ENCODE measurements around the gene AR.
A peak's percentile ranks its signal among the peaks of the same experiment; 100 is the strongest.

Gene AR

GRCh38 chrX:67545893-67546495 is 2.2 kb downstream of the AR start:
- no peak for DNase-seq (ENCODE audit: low read depth)
- peak overlapping the region; percentile 82 for H3K4me3 ChIP-seq (ENCODE audit: low read depth, low read length)
- TF ChIP-seq, protein P1, sequence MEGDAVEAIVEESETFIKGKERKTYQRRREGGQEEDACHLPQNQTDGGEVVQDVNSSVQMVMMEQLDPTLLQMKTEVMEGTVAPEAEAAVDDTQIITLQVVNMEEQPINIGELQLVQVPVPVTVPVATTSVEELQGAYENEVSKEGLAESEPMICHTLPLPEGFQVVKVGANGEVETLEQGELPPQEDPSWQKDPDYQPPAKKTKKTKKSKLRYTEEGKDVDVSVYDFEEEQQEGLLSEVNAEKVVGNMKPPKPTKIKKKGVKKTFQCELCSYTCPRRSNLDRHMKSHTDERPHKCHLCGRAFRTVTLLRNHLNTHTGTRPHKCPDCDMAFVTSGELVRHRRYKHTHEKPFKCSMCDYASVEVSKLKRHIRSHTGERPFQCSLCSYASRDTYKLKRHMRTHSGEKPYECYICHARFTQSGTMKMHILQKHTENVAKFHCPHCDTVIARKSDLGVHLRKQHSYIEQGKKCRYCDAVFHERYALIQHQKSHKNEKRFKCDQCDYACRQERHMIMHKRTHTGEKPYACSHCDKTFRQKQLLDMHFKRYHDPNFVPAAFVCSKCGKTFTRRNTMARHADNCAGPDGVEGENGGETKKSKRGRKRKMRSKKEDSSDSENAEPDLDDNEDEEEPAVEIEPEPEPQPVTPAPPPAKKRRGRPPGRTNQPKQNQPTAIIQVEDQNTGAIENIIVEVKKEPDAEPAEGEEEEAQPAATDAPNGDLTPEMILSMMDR (IDR thresholded peaks at IDR 0.05; ENCODE audit: control insufficient read depth, extremely low read depth, insufficient read depth): no peak

- DNase-seq (ENCODE audit: low read depth): no peak
- TF ChIP-seq, protein P1 (IDR thresholded peaks at IDR 0.05; ENCODE audit: control insufficient read depth, extremely low read depth, insufficient read depth): no peak
- peak overlapping the region; percentile 82 for H3K4me3 ChIP-seq (ENCODE audit: low read depth, low read length)
Measured at GRCh38 chrX:67546496-67547423, 2.9 kb downstream of the AR start.

DNA sequence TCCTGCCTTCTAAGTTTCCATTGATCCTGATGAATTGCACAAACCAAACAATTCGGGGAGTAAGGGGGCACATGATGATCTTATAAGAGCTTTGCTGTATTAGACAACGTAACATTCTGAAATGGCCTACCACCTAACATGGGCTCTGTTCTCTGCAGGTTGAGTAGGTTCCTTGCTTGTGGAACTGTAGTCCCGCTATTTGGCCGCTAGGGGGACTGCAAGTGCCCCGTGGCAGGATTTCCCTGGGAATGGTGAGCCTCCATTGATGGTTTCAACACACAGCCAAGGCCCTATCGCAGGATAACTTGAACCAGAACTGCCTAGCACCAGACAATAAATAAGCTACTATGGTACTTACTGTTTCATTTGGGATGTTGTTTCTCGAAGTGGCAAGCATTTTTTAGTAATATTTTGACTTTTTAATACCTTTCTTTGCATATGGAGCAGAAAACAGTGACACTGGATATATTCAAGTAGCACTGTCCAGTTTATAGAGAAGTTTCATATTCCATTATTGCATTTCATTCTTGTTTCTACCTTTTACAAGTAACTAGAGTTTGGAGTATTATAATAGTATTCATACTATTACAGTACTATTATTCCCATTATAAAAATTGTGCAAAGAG is 11.9 kb downstream of the AR start:
- DNase-seq (ENCODE audit: low read depth): no peak
- H3K4me3 ChIP-seq (ENCODE audit: low read depth, low read length): no peak overlapping the region
- TF ChIP-seq, protein P1 (IDR thresholded peaks at IDR 0.05; ENCODE audit: control insufficient read depth, extremely low read depth, insufficient read depth): peak; percentile 40

DNA sequence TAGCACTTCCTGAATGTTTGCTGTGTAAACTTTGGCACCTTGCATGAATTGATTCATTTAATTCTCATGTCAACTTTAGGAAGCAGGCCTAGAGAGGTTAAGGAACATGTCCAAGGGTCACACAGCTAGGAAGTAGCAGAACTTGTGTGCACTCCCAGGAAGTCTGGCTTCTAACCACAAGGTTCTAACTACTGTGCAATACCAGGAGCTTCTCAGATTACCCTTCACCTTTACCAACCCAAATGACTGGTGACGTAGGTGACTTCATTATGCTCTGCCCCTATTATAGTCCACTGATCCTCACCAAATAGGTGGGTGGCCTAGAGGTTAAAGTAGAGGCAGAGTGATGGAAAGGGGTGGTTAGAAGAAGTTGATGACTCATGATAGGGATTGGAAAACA is 14.4 kb downstream of the AR start:
- H3K4me3 ChIP-seq (ENCODE audit: low read depth, low read length): no peak overlapping the region
- TF ChIP-seq, protein P1 (IDR thresholded peaks at IDR 0.05; ENCODE audit: control insufficient read depth, extremely low read depth, insufficient read depth): no peak
- no peak for DNase-seq (ENCODE audit: low read depth)

DNA sequence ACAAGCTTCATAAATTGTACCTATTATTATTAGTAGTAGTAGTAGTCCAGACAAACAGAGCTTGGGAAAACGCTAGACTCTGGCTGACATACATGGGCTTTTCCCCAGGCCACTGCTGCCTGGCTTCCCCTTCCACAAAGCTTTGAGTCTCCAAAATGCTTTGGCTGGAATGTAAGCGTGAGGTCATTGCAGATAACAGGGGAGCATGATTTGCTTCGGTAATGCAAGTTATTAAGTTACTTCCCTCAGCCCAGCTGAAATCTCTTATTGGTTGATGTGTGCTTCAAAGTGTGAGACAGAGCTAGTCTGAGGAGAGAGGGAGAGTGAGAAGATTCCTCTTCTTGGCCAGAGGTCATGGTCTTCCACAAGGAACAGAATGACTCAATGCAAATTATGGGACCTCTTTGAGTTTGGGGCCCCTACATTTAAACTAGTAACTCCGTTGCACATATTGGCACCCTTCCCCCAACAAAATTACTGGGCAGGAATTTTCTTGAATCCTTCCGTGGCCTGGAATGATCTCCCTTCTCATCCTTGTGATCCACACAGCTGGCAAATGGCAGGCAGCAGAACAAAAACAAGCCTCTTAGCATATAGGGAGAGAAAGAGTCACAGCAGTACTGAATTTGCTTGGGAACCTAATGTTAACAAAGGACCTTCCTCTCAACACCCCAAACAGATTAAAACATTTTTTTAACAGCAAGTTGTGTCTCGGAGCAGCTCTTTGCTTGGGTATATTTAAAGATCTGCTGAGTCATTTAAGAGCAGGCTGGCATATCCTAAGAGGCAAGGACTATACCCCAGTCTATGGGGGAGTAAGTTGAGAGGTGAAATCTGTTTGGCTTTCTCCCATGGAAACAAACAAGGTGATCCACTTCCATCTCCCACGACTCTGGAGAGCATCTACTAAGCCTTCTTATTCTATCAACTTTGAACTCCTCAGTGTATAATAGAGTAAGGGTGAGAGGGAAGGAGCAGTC is 19.9 kb downstream of the AR start:
- TF ChIP-seq, protein P1 (IDR thresholded peaks at IDR 0.05; ENCODE audit: control insufficient read depth, extremely low read depth, insufficient read depth): no peak
- H3K4me3 ChIP-seq (ENCODE audit: low read depth, low read length): no peak overlapping the region
- DNase-seq (ENCODE audit: low read depth): no peak

DNA sequence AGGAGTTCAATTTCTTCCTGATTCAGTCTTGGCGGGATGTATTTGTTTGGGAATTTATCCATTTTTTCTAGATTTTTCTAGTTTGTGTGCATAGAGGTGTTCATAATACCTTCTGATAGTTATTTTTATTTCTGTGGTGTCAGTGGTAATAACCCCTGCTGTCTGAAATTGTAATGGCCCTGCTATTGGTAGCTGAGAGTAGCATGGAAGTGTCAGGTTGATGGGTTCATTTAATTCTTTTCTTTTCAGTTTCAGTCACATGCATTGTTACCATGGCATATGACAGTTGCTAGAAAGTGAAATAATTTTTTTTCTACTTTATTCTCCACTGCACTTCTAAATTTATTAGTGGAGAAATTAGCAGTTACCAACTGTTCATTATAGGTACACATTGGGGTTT is 20.7 kb downstream of the AR start:
- TF ChIP-seq, protein P1 (IDR thresholded peaks at IDR 0.05; ENCODE audit: control insufficient read depth, extremely low read depth, insufficient read depth): no peak
- no peak for DNase-seq (ENCODE audit: low read depth)
- no peak overlapping the region for H3K4me3 ChIP-seq (ENCODE audit: low read depth, low read length)

Data from LNCaP clone FGC (cell line).